MM.1S (cell line): Measurements from ENCODE around the gene NGB.

Source experiments
- CTCF ChIP-seq: fragments of 300-600 bp; sonication (generic); IDR thresholded peaks from 2 replicates; pipeline ENCODE4 v1.5.1; 2016; ENCODE audit warnings: antibody characterized with exemption, low read length, mixed read lengths
- EZH2 ChIP-seq: fragments of 300-600 bp; sonication (generic); optimal IDR thresholded peaks from 2 replicates; pipeline ENCODE3; 2017; ENCODE audit warnings: low read depth, mild to moderate bottlenecking, antibody characterized with exemption, low read length, mixed read lengths

GRCh38 chr14:77260199-77260598, 10.8 kb downstream of the NGB start:
- no peak for TF ChIP-seq EZH2
- TF ChIP-seq CTCF, result no peak
